Activated naive CD4-positive, alpha-beta T cell treated with anti-CD3 and anti-CD28 coated beads, Interleukin-2, amount 50 U/mL, for 24 hours (primary cell): Measurements from ENCODE around the gene ARPP19.
A peak's percentile ranks its signal among the peaks of the same experiment; 100 is the strongest.
"Not testable (repeated sequence)": the region's sequence is repeated elsewhere in the genome, so short reads cannot be mapped to it uniquely, and the experiment has no call there.

Source experiments
- H3K27ac Mint-ChIP-seq: one replicate; pipeline ENCODE4 v1.8.0; 2021; ENCODE audit warnings: mild to moderate bottlenecking, mixed read lengths
- H3K27me3 Mint-ChIP-seq: one replicate; pipeline ENCODE4 v1.8.0; 2021; ENCODE audit warnings: mixed read lengths
- H3K36me3 Mint-ChIP-seq: one replicate; pipeline ENCODE4 v1.8.0; 2021; ENCODE audit warnings: mixed read lengths
- H3K4me1 Mint-ChIP-seq: one replicate; pipeline ENCODE4 v1.8.0; 2021; ENCODE audit warnings: mixed read lengths
- H3K4me3 Mint-ChIP-seq: one replicate; pipeline ENCODE4 v1.8.0; 2021; ENCODE audit warnings: mild to moderate bottlenecking, mixed read lengths
- H3K9me3 Mint-ChIP-seq: one replicate; pipeline ENCODE4 v1.8.0; 2021; ENCODE audit warnings: mixed read lengths

ARPP19 gene

DNA sequence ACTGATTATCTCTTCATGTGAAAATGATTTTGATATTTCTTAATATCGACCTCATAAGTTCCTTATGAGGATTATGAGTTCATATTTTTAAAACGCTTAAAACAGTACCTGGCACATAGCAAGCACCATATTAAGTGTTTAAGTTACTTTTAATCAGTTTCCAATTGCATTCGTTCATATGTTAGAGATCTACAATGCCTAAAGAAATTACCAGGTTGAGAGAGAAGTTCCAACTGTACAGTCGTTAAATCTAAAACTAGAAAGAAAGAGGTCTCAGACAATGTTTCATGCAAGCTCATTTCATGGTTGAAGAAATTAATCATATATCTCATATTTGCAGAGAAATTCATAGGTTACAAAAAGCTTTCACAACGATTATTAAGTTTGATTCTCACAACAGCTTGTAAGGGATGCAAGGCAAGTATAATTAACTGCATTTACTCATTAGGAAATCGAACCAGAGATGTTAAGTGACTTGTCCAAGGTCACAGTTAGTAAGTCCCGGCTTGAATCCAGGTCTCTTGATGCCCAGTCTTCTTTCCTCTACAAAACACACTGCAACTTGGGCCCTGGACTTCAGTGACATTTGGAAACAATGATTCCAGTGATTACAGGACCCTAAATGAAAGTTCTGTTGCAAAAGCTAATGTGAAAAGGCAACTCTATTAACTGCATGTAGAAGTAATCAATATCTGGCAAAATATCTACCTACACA is 41.5 kb downstream of the ARPP19 start:
- Mint-ChIP-seq H3K4me1 (peaks cover 38% of the 10 kb centered on the region), H3K27ac (no peak overlapping the region), H3K4me3 (peak overlapping the region; percentile 94), H3K36me3 (peaks cover 2% of the 10 kb centered on the region), H3K9me3 (no peaks in the 10 kb centered on the region), H3K27me3 (no peaks in the 10 kb centered on the region)

DNA sequence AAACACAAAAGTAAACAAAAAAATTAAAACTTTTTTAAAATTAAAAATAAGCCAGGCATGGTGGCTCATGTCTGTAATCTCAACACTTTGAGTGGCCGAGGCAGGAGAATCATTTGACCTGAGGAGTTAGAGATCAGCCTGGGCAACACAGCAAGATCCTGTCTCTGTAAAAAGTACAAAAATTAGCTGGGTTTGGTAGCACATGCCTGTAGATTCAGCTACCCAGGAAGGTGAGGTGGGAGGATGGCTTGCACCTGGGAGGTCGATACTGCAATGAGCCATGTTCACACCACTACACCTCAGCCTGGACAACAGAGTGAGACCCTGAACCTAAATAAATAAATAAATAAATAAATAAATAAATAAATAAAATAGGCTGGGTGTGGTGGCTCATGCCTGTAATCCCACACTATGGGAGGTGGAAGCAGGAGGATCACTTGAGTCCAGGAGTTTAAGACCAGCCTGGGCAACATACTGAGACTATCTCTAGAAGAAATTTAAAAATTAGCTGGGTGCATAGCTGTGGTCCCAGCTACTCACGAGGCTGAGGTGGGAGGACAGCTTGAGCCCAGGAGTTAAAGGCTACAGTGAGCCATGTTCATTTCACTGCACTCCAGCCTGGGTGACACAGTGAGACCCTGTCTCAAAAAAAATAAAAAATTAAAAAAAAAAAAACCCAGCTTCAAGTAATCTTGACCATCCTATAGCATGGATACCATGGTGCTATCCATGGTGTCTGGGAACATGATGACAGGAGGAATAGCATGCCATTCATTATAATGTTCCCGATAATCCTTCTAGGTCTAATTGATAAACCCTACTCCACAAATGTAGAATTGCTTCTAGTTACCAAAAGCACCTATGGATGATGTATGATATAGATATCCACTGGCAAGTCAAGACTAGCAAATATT is 44.4 kb downstream of the ARPP19 start:
- Mint-ChIP-seq H3K27me3 (no peaks in the 10 kb centered on the region), H3K9me3 (no peaks in the 10 kb centered on the region), H3K4me3 (no peak overlapping the region), H3K36me3 (peaks cover 2% of the 10 kb centered on the region), H3K4me1 (peaks cover 43% of the 10 kb centered on the region), H3K27ac (no peak overlapping the region)

DNA sequence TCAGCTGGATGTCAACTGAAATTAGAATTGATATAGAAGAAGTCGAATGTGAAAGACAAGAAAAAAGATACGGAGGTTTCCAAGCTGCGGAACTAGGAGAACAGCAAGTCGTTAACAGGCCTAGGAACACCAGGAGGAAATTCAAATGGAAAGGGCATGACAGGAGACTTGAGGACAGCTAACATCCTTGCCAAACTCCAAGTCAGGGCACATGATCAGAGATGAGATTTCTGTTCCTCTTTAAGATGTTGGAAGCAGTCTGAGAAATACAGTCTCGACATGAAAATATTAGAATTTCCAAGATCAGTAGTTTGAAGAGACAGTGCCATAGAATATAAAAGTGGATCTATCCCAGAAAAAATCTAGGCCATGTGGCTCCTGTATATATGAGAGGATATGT is 45.2 kb downstream of the ARPP19 start:
- Mint-ChIP-seq H3K9me3 (no peaks in the 10 kb centered on the region), H3K4me3 (no peak overlapping the region), H3K27me3 (no peaks in the 10 kb centered on the region), H3K4me1 (peaks cover 48% of the 10 kb centered on the region), H3K36me3 (peaks cover 4% of the 10 kb centered on the region), H3K27ac (no peak overlapping the region)

DNA sequence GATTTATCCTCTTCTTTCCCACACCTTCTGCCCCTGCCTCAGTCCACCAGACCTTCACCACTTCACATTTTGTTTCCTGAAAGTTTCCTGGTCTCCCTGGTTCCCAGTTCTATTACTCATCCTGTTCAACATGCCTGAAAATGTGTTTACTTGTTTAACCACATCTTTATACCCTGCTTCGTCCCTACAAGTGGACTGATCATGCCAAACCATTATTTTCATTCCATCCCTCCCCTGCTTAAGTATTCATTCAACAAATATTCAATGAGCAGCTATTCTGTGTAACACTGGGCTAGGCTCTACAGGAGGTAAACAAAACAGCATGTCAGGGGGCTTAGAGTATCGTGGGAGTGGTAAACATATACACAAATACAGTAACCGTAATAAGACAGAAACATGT is 45.6 kb downstream of the ARPP19 start:
- Mint-ChIP-seq H3K27me3 (no peaks in the 10 kb centered on the region), H3K4me3 (no peak overlapping the region), H3K36me3 (peaks cover 4% of the 10 kb centered on the region), H3K4me1 (peaks cover 53% of the 10 kb centered on the region), H3K9me3 (no peaks in the 10 kb centered on the region), H3K27ac (no peak overlapping the region)

DNA sequence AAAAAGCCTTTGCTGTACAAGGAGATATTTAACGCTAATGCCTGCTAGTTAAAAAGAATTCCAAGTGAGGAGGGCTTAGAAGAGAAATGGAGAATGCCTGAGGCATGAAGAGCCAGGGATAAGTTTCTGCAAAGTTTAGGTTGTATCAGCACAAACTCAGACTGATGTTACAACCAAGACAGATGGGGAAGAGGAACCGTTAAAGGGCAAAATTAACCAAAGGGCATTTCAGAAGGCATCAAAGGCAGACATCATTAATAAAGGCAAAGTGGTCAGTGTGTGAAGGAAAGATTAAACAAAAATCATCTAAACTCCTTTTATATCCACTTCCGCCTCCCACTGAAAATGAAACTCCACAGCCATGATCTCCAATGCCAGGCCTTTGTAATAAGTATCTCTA is 47.1 kb downstream of the ARPP19 start:
- Mint-ChIP-seq H3K27ac (peak overlapping the region; percentile 14), H3K27me3 (no peaks in the 10 kb centered on the region), H3K36me3 (peaks cover 4% of the 10 kb centered on the region), H3K9me3 (no peaks in the 10 kb centered on the region), H3K4me1 (peaks cover 38% of the 10 kb centered on the region), H3K4me3 (no peak overlapping the region)

DNA sequence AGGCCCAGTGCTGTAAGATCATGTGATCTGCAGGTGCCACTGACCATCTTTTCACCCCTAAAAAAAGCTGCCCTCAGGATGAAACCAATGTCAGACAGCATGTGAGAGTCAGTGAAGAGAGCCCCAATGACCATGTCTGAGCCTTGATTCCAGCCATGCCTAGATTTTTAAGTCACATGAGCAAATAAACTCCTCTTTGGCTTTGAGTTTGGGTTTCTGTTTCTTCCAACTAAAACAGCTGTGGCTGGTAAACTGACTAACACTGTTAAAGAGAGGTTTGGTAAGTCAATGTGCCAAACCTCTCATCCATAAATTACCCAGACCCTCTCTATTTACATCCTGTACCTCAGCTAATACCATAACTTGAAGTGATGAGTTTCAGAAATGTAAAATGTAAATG is 48.4 kb downstream of the ARPP19 start:
- Mint-ChIP-seq H3K27ac (no peak overlapping the region), H3K27me3 (no peaks in the 10 kb centered on the region), H3K4me3 (no peak overlapping the region), H3K36me3 (peaks cover 4% of the 10 kb centered on the region), H3K4me1 (peaks cover 33% of the 10 kb centered on the region), H3K9me3 (no peaks in the 10 kb centered on the region)

DNA sequence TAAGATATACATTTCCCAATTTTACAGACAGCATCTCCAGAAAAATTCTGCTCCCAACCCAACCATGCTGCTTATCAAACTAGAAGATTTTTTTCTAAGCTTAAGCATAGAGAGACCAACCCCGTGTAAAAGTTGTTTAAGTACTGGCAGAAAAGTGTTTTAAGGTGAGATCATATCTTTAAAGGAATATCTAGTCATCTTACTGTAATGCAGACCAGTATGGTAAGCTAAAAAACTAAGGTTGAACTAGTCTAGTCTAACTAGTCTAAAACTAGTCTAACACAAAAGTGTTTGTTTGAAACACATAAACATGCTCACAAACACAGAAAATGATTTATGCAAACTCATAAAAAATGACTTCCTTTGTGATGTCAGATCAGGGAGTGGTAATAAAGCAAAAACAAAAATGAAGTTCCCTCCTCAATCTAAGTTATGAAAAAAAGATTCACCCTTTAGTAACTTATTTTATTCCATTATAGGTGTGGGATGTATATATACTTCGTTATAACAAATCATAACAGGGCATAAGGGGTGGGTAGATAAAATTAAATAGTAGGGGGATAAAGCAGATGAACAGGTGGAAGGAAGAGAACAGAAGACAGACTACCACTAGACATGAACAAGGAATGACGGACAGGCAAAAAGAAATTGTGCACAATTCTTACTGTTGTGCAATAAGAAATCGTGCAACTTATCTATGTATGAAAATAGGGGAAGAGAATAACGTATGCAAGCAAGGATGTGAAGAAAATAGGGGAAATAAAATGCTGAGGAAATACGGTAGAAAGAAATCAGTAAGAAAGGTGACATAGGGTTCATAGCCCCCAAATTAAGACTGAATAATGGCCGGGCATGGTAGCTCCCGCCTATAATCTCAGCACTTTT is 50.1 kb downstream of the ARPP19 start:
- no peaks in the 10 kb centered on the region for H3K9me3 Mint-ChIP-seq
- H3K27me3 Mint-ChIP-seq, result no peaks in the 10 kb centered on the region
- H3K36me3 Mint-ChIP-seq, result peaks cover 4% of the 10 kb centered on the region
- H3K4me3 Mint-ChIP-seq, result no peak overlapping the region
- H3K4me1 Mint-ChIP-seq, result peaks cover 33% of the 10 kb centered on the region
- no peak overlapping the region for H3K27ac Mint-ChIP-seq

DNA sequence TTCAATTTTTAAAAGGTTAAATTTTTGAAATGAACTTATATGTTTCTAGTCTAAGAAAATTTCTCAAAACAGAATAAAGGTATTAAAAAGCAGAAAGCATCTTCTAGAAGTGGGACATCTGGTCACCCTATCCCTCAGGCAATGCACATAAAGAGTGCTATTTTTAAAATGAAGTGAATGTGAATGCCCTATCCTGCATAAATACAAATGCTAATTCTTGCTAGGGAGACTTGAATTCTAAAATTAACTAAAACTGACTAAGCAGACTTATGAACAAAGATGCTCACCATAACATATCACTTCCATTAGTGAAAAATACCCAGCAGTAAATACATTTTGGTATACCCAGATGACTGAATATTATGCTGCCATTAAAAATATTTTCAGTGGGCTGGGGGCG is 51.8 kb downstream of the ARPP19 start:
- Mint-ChIP-seq H3K4me1 (peaks cover 19% of the 10 kb centered on the region), H3K36me3 (peaks cover 2% of the 10 kb centered on the region), H3K9me3 (no peaks in the 10 kb centered on the region), H3K27me3 (no peaks in the 10 kb centered on the region), H3K27ac (no peak overlapping the region), H3K4me3 (no peak overlapping the region)

DNA sequence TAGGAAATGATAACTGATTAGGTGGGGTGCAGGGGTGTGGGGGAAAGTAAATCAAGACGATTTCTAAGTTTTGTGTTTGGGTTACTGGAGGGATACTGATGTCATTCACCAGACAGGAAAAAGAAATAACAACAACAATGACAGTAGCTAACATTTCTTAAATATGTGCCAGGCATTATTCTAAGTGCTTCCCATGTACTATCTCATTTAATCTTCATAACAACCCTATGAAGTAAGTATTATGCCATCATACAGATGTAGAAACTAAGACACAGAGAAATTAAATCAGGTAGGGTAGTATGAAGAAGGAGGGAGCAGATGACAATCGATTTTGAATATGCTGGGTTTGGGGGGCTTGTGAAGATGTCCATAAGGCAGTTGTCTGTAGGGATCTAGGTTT is 53.5 kb downstream of the ARPP19 start:
- Mint-ChIP-seq H3K27ac (no peak overlapping the region), H3K27me3 (no peaks in the 10 kb centered on the region), H3K4me3 (no peak overlapping the region), H3K9me3 (no peaks in the 10 kb centered on the region), H3K36me3 (peaks cover 2% of the 10 kb centered on the region), H3K4me1 (peaks cover 21% of the 10 kb centered on the region)

DNA sequence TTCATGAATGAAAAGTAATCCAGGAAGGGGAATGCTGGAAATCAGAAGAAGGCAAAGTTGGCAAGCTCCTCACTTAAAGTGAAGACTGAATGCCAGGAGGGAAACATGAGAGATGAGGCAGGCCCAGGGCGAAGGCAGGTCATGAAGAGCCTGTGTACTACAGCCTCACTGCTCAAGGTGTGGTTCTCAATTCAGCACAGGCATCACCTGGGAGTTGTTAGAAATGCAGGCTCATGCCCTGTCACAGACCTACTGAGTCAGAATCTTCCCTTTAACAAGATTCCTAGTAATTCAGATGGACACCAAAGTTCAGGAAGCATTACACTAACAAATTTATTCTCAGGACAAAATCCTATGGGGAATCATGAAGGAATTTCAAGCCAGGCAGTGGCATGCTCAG is 54.3 kb downstream of the ARPP19 start:
- Mint-ChIP-seq H3K9me3 (no peaks in the 10 kb centered on the region), H3K27me3 (no peaks in the 10 kb centered on the region), H3K4me3 (no peak overlapping the region), H3K4me1 (peaks cover 27% of the 10 kb centered on the region), H3K27ac (no peak overlapping the region), H3K36me3 (peaks cover 2% of the 10 kb centered on the region)

DNA sequence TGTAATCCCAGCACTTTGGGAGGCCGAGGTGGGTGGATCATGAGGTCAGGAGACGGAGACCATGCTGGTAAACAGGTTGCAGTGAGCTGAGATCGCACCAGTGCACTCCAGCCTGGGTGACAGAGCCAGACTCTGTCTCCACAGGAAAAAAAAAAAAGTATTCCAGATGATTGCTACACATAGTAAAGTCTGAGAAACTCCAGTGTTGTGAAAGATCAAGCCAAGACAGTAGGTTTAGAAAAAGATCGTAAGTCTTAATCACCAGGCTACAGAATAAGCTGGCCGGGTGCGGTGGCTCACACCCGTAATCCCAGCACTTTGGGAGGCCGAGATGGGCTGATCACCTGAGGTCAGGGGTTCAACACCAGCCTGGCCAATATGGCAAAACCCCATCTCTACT is 56.0 kb downstream of the ARPP19 start:
- H3K4me3 Mint-ChIP-seq, H3K27me3 Mint-ChIP-seq, H3K27ac Mint-ChIP-seq, H3K36me3 Mint-ChIP-seq, H3K9me3 Mint-ChIP-seq: not testable (repeated sequence)
- peaks cover 29% of the 10 kb centered on the region for H3K4me1 Mint-ChIP-seq

DNA sequence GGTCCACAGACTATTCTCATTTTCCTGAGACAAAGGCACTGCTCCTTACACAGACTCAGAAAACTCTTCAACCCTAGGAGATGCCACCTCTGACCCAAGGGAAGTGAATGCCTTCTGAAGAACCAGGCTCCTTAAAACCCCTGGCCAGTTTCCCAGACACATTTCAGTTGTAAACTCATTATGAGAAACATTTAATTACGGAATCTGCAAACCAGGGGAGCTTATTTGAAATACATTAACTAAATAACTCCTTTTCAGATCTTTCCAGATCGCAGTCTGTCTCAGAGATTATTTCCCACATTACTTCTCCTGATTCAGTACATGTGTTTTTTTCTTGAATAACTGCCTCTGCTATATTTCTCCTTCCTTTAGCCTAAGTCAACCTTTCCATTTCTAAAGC is 57.7 kb downstream of the ARPP19 start:
- H3K4me1 Mint-ChIP-seq, result peaks cover 29% of the 10 kb centered on the region
- H3K9me3 Mint-ChIP-seq, result no peaks in the 10 kb centered on the region
- no peaks in the 10 kb centered on the region for H3K27me3 Mint-ChIP-seq
- H3K36me3 Mint-ChIP-seq, result no peaks in the 10 kb centered on the region
- H3K4me3 Mint-ChIP-seq, result no peak overlapping the region
- H3K27ac Mint-ChIP-seq, result no peak overlapping the region

DNA sequence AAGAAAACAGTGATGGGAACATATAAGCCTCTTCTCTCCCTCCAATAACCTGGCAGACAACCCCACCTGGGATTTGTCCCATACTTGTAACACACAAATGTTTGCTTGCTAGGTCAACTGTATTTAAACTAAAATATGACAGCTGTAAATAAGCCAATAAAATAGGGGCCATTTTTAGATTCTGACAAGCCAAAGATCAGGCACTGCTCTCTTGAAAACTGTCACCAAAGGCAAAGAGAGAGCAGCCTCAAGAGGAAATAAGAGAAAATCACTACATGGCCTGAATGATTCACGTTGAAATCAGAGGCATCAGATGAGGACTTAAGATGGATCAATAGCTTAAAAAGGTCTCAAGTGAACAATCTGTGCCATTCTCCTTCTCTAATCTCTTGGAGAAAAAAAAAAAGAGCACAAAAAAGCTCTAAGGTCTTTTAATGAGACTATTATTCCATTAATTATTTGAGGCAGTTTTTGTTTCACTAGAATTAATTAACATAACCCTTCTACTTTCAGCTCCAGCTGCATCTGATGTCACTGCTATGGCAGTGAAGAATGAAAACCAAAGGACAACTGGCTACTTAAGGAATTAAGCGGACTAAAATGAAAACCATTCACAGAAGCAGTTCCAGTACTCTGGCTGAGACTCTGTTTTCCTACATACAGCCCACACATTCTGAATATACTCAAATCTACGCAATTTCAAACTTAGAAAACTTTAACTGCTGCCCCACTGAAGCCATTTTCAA is 59.2 kb downstream of the ARPP19 start:
- Mint-ChIP-seq H3K4me1 (peaks cover 38% of the 10 kb centered on the region), H3K9me3 (no peaks in the 10 kb centered on the region), H3K36me3 (no peaks in the 10 kb centered on the region), H3K27ac (peak overlapping the region; percentile 56), H3K27me3 (no peaks in the 10 kb centered on the region), H3K4me3 (no peak overlapping the region)

DNA sequence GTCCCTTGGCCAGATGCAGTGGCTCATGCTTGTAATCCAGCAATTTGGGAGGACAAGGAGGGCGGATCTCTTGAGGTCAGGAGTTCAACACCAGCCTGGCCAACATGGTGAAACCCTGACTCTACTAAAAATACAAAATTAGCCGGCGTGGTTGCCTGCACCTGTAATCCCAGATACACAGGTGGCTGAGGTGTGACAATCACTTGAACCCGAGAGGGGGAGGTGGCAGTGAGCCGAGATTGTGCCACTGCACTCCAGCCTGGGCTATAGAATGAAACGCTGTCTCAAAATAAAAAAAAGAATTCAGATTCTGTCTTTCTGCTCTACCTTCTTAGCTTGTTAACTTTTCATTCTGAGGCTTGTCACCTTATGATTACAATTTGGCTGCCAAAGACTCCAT is 62.3 kb downstream of the ARPP19 start:
- H3K9me3 Mint-ChIP-seq, result no peaks in the 10 kb centered on the region
- H3K27me3 Mint-ChIP-seq, result no peaks in the 10 kb centered on the region
- H3K27ac Mint-ChIP-seq, result no peak overlapping the region
- no peak overlapping the region for H3K4me3 Mint-ChIP-seq
- no peaks in the 10 kb centered on the region for H3K36me3 Mint-ChIP-seq
- H3K4me1 Mint-ChIP-seq, result peaks cover 56% of the 10 kb centered on the region

DNA sequence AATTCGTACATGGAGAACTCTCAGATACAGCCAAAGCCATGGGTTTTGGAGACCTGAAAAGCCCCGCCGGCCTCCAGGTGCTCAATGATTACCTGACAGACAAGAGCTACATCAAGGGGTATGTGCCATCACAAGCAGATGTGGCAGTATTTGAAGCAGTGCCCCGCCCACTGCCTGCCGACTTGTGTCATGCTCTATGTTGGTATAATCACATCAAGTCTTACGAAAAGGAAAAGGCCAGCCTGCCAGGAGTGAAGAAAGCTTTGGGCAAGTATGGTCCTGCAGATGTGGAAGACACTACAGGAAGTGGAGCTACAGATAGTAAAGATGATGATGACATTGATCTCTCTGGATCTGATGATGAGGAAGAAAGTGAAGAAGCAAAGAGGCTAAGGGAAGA is 63.7 kb downstream of the ARPP19 start:
- H3K4me3 Mint-ChIP-seq, result no peak overlapping the region
- no peaks in the 10 kb centered on the region for H3K27me3 Mint-ChIP-seq
- no peak overlapping the region for H3K27ac Mint-ChIP-seq
- H3K9me3 Mint-ChIP-seq, result no peaks in the 10 kb centered on the region
- peaks cover 44% of the 10 kb centered on the region for H3K4me1 Mint-ChIP-seq
- no peaks in the 10 kb centered on the region for H3K36me3 Mint-ChIP-seq
